ENCODE results near the gene GPR85.

GRCh38 chr7:113094517-113095249, 8.1 kb upstream of the GPR85 start:
- TF ChIP-seq YY1 (IDR thresholded peaks at IDR 0.05; ENCODE audit: low read depth): no peak
- no peak for TF ChIP-seq EGR1 (IDR thresholded peaks at IDR 0.05)
- TF ChIP-seq RAD21 (IDR thresholded peaks at IDR 0.05; ENCODE audit: low read depth): no peak
- TF ChIP-seq, protein P1, sequence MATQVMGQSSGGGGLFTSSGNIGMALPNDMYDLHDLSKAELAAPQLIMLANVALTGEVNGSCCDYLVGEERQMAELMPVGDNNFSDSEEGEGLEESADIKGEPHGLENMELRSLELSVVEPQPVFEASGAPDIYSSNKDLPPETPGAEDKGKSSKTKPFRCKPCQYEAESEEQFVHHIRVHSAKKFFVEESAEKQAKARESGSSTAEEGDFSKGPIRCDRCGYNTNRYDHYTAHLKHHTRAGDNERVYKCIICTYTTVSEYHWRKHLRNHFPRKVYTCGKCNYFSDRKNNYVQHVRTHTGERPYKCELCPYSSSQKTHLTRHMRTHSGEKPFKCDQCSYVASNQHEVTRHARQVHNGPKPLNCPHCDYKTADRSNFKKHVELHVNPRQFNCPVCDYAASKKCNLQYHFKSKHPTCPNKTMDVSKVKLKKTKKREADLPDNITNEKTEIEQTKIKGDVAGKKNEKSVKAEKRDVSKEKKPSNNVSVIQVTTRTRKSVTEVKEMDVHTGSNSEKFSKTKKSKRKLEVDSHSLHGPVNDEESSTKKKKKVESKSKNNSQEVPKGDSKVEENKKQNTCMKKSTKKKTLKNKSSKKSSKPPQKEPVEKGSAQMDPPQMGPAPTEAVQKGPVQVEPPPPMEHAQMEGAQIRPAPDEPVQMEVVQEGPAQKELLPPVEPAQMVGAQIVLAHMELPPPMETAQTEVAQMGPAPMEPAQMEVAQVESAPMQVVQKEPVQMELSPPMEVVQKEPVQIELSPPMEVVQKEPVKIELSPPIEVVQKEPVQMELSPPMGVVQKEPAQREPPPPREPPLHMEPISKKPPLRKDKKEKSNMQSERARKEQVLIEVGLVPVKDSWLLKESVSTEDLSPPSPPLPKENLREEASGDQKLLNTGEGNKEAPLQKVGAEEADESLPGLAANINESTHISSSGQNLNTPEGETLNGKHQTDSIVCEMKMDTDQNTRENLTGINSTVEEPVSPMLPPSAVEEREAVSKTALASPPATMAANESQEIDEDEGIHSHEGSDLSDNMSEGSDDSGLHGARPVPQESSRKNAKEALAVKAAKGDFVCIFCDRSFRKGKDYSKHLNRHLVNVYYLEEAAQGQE (IDR thresholded peaks at IDR 0.05; ENCODE audit: low read depth): no peak
- no peak for TF ChIP-seq CEBPB (IDR thresholded peaks at IDR 0.05)
- no peak for TF ChIP-seq EP300 (IDR thresholded peaks at IDR 0.05; ENCODE audit: borderline replicate concordance)

Measured in Ishikawa (cell line).